B cell (primary cell): Measurements from ENCODE around the gene MLLT3. TPM values are rescaled to one million over a fixed set of nuclear protein-coding genes. Genes with fewer than 3 reads are reported as not detected.

Experiments
- ATAC-seq: fragments of 200-7000 bp; cut with Tn5 transposase; one replicate; pipeline ENCODE4 v1.10.0; 2021; ENCODE audit warnings: low read depth, mild to moderate bottlenecking, moderate number of reproducible peaks, moderate library complexity
- CTCF ChIA-PET: fragments of 350-600 bp; sonication (Branson Sonifier 250); formaldehyde crosslinking; loops from one replicate; lab custom pipeline; 2021; ENCODE audit warnings: antibody characterized with exemption, inconsistent platforms; lab: Charles Lee
- POLR2A ChIA-PET: fragments of 350-600 bp; sonication (Branson Sonifier 250); formaldehyde crosslinking; loops from one replicate; lab custom pipeline; 2021; ENCODE audit warnings: antibody characterized with exemption; lab: Charles Lee
- DNase-seq: peaks from one replicate; pipeline ENCODE4 v3.0.0; 2013
- H2AFZ ChIP-seq: 2 replicates; pipeline ENCODE4 v1.6.1; 2012; ENCODE audit warnings: mild to moderate bottlenecking, low read depth, low read length; ENCODE audit not compliant: insufficient read depth, poor library complexity, severe bottlenecking
- H3K27ac ChIP-seq, 2 donors: 1 replicate in 1 of 2; 2 replicates in 1 of 2; pipeline ENCODE4 v1.5.1; 2012 to 2013; ENCODE audit warnings: low read length in 2 of 2, mild to moderate bottlenecking in 2 of 2, moderate library complexity in 1 of 2
- H3K27me3 ChIP-seq, 4 experiments: fragments of 200-600 bp in 1 of 4; sonication (generic) in 1 of 4; replicated peaks in 1 of 4; 1 replicate in 2 of 4; 2 replicates in 2 of 4; pipeline versions ENCODE4 v1.6.1 to v1.7.0; 2013 to 2016; ENCODE audit warnings: low read length in 3 of 4, mild to moderate bottlenecking in 2 of 4, mixed read lengths in 1 of 4, moderate library complexity in 1 of 4; ENCODE audit not compliant: insufficient read depth in 4 of 4, control insufficient read depth in 3 of 4; ENCODE audit errors: control extremely low read depth in 1 of 4
- H3K36me3 ChIP-seq, 2 experiments: replicated peaks in 1 of 2; 1 replicate in 1 of 2; 2 replicates in 1 of 2; pipeline versions ENCODE4 v1.6.1 to v1.7.1; 2013; ENCODE audit warnings: low read length in 1 of 2; ENCODE audit not compliant: insufficient read depth in 2 of 2, control insufficient read depth in 1 of 2; ENCODE audit errors: control extremely low read depth in 1 of 2, extremely low read depth in 1 of 2
- H3K4me1 ChIP-seq, 2 donors: fragments of 200-600 bp in 1 of 2; sonication (generic) in 1 of 2; 1 replicate in 1 of 2; 2 replicates in 1 of 2; pipeline versions ENCODE4 v1.5.1 to v1.6.1; 2013 to 2017; ENCODE audit warnings: low read length in 2 of 2; ENCODE audit not compliant: control insufficient read depth in 2 of 2, insufficient read depth in 2 of 2
- H3K4me2 ChIP-seq: replicated peaks from 2 replicates; pipeline ENCODE3; 2012; ENCODE audit warnings: mild to moderate bottlenecking, low read depth, low read length; ENCODE audit not compliant: poor library complexity, severe bottlenecking
- H3K4me3 ChIP-seq, 5 experiments: fragments of 200-600 bp in 1 of 5; sonication (generic) in 1 of 5; 1 replicate in 3 of 5; 2 replicates in 2 of 5; pipeline versions ENCODE4 v1.5.1 to v1.7.0; 2011 to 2016; ENCODE audit warnings: low read length in 4 of 5, mild to moderate bottlenecking in 4 of 5, low read depth in 2 of 5, control low read depth in 1 of 5, moderate library complexity in 1 of 5; ENCODE audit not compliant: insufficient read depth in 1 of 5; ENCODE audit errors: control extremely low read depth in 1 of 5, extremely low read depth in 1 of 5
- H3K79me2 ChIP-seq: fragments of 200-600 bp; sonication (generic); one replicate; pipeline ENCODE4 v1.6.0; 2016; ENCODE audit warnings: low read length; ENCODE audit not compliant: control insufficient read depth, insufficient read depth
- H3K9ac ChIP-seq: fragments of 200-600 bp; sonication (generic); 2 replicates; pipeline ENCODE4 v1.6.1; 2017; ENCODE audit warnings: mild to moderate bottlenecking, low read length, moderate library complexity
- H3K9me3 ChIP-seq, 3 donors: one replicate each; pipeline versions ENCODE4 v1.6.1 to v1.7.1; 2013; ENCODE audit warnings: low read length in 2 of 3; ENCODE audit not compliant: control insufficient read depth in 2 of 3, insufficient read depth in 1 of 3; ENCODE audit errors: control extremely low read depth in 1 of 3
- H4K20me1 ChIP-seq: 2 replicates; pipeline ENCODE4 v1.6.0; 2012; ENCODE audit warnings: mild to moderate bottlenecking, low read length; ENCODE audit not compliant: insufficient read depth, control insufficient read depth, poor library complexity, severe bottlenecking
- H3K27ac Mint-ChIP-seq: one replicate; pipeline ENCODE4 v1.8.0; 2021; ENCODE audit warnings: mixed read lengths
- H3K27me3 Mint-ChIP-seq: one replicate; pipeline ENCODE4 v1.8.0; 2021; ENCODE audit warnings: mixed read lengths
- H3K4me1 Mint-ChIP-seq: one replicate; pipeline ENCODE4 v1.8.0; 2021; ENCODE audit warnings: mixed read lengths
- H3K4me3 Mint-ChIP-seq: one replicate; pipeline ENCODE4 v1.8.0; 2021; ENCODE audit warnings: mixed read lengths
- H3K9me3 Mint-ChIP-seq: one replicate; pipeline ENCODE4 v1.8.0; 2022; ENCODE audit warnings: mixed read lengths; ENCODE audit not compliant: insufficient read depth
- EZH2 ChIP-seq: IDR thresholded peaks from 2 replicates; pipeline ENCODE4 v1.6.1; 2012; ENCODE audit warnings: borderline replicate concordance, low read depth, mild to moderate bottlenecking, moderate library complexity, low read length; ENCODE audit not compliant: insufficient read depth, poor library complexity, severe bottlenecking
- WGBS: methylation state at CpG from one replicate; pipeline ENCODE4 v1.1.5; 2013; ENCODE audit warnings: missing lambda C conversion rate; ENCODE audit not compliant: insufficient coverage; 5-methylcytosine and 5-hydroxymethylcytosine counted together
- intact Hi-C: fragments of 100-400 bp; cut with micrococcal nuclease; formaldehyde crosslinking; loops from one replicate; pipeline ENCODE4 v1.10.0; 2022
- polyA plus RNA-seq: library from polyadenylated mRNA; depleted of rRNA; stranded (reverse); fragments of >200 nt; gene quantifications from 2 replicates; pipeline ENCODE4 v1.2.3, GENCODE V29; 2012
- total RNA-seq, 2 donors: library from RNA; stranded (reverse); fragments of 120-200 nt in 1 of 2; gene quantifications; 1 replicate in 1 of 2; 2 replicates in 1 of 2; pipeline versions ENCODE4 v1.2.3 to v1.2.4, GENCODE V29; 2013 to 2022
- TF ChIP-seq, protein P1 (sequence below): fragments of 200-600 bp; IDR thresholded peaks from one replicate; pipeline ENCODE4 v1.8.0; 2022; ENCODE audit warnings: antibody characterized with exemption, mild to moderate bottlenecking

The MLLT3 gene
- total and polyA plus RNA-seq, 2 donors (not counting 1 experiment from before 2014, with no cell fraction given): 3.4 to 3.6 TPM

- H3K4me3 Mint-ChIP-seq: no peak overlapping the region
Observed at GRCh38 chr9:20331095-20331685, 291.1 kb downstream of the MLLT3 start.

GRCh38 chr9:20330688-20331087, 291.6 kb downstream of the MLLT3 start:
- Mint-ChIP-seq H3K27ac (no peak overlapping the region), H3K4me3 (no peak overlapping the region), H3K27me3 (peaks cover 7% of the 10 kb centered on the region), H3K4me1 (no peaks in the 10 kb centered on the region), H3K9me3 (no peaks in the 10 kb centered on the region)
- Histone ChIP-seq H3K9me3 (no peaks in the 10 kb centered on the region), H3K4me1 (no peaks in the 10 kb centered on the region), H3K27me3 (no peaks in the 10 kb centered on the region), H3K4me2 (no peak overlapping the region), H3K36me3 (no peaks in the 10 kb centered on the region), H3K9ac (no peak overlapping the region), H4K20me1 (no peaks in the 10 kb centered on the region), H3K4me3 (no peak overlapping the region), H2AFZ (no peak overlapping the region), H3K79me2 (no peaks in the 10 kb centered on the region), H3K27ac (no peak overlapping the region)
- CTCF ChIA-PET: no interaction called here
- intact Hi-C loops: no loop called here
- ATAC-seq (no peak), DNase-seq (no peak)
- POLR2A ChIA-PET: no interaction called here
- no peak for TF ChIP-seq EZH2
- TF ChIP-seq, protein P1, sequence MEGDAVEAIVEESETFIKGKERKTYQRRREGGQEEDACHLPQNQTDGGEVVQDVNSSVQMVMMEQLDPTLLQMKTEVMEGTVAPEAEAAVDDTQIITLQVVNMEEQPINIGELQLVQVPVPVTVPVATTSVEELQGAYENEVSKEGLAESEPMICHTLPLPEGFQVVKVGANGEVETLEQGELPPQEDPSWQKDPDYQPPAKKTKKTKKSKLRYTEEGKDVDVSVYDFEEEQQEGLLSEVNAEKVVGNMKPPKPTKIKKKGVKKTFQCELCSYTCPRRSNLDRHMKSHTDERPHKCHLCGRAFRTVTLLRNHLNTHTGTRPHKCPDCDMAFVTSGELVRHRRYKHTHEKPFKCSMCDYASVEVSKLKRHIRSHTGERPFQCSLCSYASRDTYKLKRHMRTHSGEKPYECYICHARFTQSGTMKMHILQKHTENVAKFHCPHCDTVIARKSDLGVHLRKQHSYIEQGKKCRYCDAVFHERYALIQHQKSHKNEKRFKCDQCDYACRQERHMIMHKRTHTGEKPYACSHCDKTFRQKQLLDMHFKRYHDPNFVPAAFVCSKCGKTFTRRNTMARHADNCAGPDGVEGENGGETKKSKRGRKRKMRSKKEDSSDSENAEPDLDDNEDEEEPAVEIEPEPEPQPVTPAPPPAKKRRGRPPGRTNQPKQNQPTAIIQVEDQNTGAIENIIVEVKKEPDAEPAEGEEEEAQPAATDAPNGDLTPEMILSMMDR: no peak

More at GRCh38 chr9:20331095-20331685, 291.1 kb downstream of the MLLT3 start:
- Histone ChIP-seq H3K9ac (no peak overlapping the region), H3K36me3 (no peaks in the 10 kb centered on the region), H4K20me1 (no peaks in the 10 kb centered on the region), H3K79me2 (no peaks in the 10 kb centered on the region), H3K9me3 (no peaks in the 10 kb centered on the region), H3K4me1 (no peaks in the 10 kb centered on the region), H3K27ac (no peak overlapping the region), H3K27me3 (no peaks in the 10 kb centered on the region), H3K4me2 (no peak overlapping the region), H2AFZ (no peak overlapping the region), H3K4me3 (no peak overlapping the region)
- DNase-seq: no peak
- ChIA-PET CTCF (no interaction called here), POLR2A (no interaction called here)
- intact Hi-C loops: no loop called here
- no peak for ATAC-seq
- H3K27ac Mint-ChIP-seq: no peak overlapping the region
- no peaks in the 10 kb centered on the region for H3K9me3 Mint-ChIP-seq
- WGBS: 85% methylated on average over 2 of the region's 5 CpGs
- no peak for TF ChIP-seq EZH2
- TF ChIP-seq, protein P1: no peak
- no peaks in the 10 kb centered on the region for H3K4me1 Mint-ChIP-seq
- H3K27me3 Mint-ChIP-seq: peaks cover 7% of the 10 kb centered on the region
